HEK293T (cell line): ENCODE measurements around the gene ADGRL3.

ENCODE experiments used
- BHLHE40 ChIP-seq: fragments of 450-650 bp; IDR thresholded peaks from 2 replicates; pipeline ENCODE4 v1.6.1; 2016; ENCODE audit warnings: mild to moderate bottlenecking, moderate library complexity, borderline replicate concordance
- FOXA1 ChIP-seq: fragments of 450-650 bp; IDR thresholded peaks from 2 replicates; pipeline ENCODE4 v1.6.1; 2016; ENCODE audit warnings: mild to moderate bottlenecking
- FOXM1 ChIP-seq: fragments of 450-650 bp; IDR thresholded peaks from 2 replicates; pipeline ENCODE4 v1.6.1; 2017; ENCODE audit warnings: mild to moderate bottlenecking, borderline replicate concordance
- LEF1 ChIP-seq: fragments of 450-650 bp; IDR thresholded peaks from 2 replicates; pipeline ENCODE4 v1.6.1; 2017; ENCODE audit warnings: mild to moderate bottlenecking, borderline replicate concordance
- SUZ12 ChIP-seq: fragments of 450-650 bp; IDR thresholded peaks from 2 replicates; pipeline ENCODE4 v1.6.1; 2016; ENCODE audit warnings: mild to moderate bottlenecking

DNA sequence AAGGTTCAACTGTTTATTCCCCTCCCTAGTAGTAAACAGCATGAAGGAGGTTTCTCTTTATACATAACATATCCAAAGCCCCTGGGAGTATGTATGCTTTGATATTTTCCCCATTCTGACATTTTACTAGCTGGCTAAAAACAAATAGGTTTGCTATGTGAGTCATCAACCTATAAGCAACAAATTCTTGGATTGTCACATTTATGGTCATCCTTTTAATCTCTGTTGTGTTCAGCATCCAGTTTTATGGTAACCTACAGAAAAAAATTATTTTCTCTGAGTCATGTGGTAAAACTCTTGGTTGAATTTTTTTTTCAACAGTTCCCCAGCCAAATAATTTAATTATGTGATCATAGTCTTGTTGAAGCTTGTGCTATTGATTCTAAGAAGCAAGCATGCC is 734.1 kb downstream of the ADGRL3 start:
- TF ChIP-seq BHLHE40, result no peak
- TF ChIP-seq FOXA1, result no peak
- TF ChIP-seq LEF1, result no peak
- TF ChIP-seq SUZ12, result no peak
- TF ChIP-seq FOXM1, result no peak
